Ecto neural progenitor cell (in vitro differentiated cells): Measurements from ENCODE around the gene CATSPERD.
"Not testable (repeated sequence)": the region's sequence is repeated elsewhere in the genome, so short reads cannot be mapped to it uniquely, and the experiment has no call there.

Source experiments
- DNase-seq: peaks from one replicate; pipeline ENCODE4 v3.0.0-alpha.2; 2018; ENCODE audit warnings: low spot score

The CATSPERD gene

GRCh38 chr19:5684694-5685430 lies 35.6 kb upstream of the CATSPERD start:
- DNase-seq = no peak

- no peak for DNase-seq
These were observed 34.2 kb upstream of the CATSPERD start for GRCh38 chr19:5686326-5686646.

- peak; percentile 100 for DNase-seq
These were observed 33.6 kb upstream of the CATSPERD start for GRCh38 chr19:5686647-5687359.

GRCh38 chr19:5687360-5688198 lies 32.9 kb upstream of the CATSPERD start:
- no peak for DNase-seq

GRCh38 chr19:5688262-5688881 lies 32.1 kb upstream of the CATSPERD start:
- DNase-seq = not testable (repeated sequence)

GRCh38 chr19:5690125-5690954 lies 30.1 kb upstream of the CATSPERD start, which contains the start of gene RPL36:
TSS of gene RPL36 (plus strand) at chr19:5690295. CDS start at chr19:5690508, 213 bp downstream.
- peak; percentile 99 for DNase-seq

GRCh38 chr19:5690955-5691821 lies 29.2 kb upstream of the CATSPERD start:
- DNase-seq = no peak

GRCh38 chr19:5691822-5692722 lies 28.4 kb upstream of the CATSPERD start:
- DNase-seq = no peak

GRCh38 chr19:5692723-5693194 lies 27.7 kb upstream of the CATSPERD start:
- DNase-seq = no peak

- DNase-seq = no peak
These were observed 27.0 kb upstream of the CATSPERD start for GRCh38 chr19:5693195-5694166.

GRCh38 chr19:5694167-5694955 lies 26.1 kb upstream of the CATSPERD start:
- DNase-seq = no peak

- no peak for DNase-seq
These were observed 25.3 kb upstream of the CATSPERD start for GRCh38 chr19:5694956-5695648.

- DNase-seq = no peak
These were observed 24.7 kb upstream of the CATSPERD start for GRCh38 chr19:5695649-5696195.

GRCh38 chr19:5696196-5697021 lies 24.0 kb upstream of the CATSPERD start:
- DNase-seq = no peak
